Ecto neural progenitor cell (in vitro differentiated cells): Measurements from ENCODE around the gene NUDCD3.

Experiments
- DNase-seq: peaks from one replicate; pipeline ENCODE4 v3.0.0-alpha.2; 2018; ENCODE audit warnings: low spot score

Gene NUDCD3

DNA sequence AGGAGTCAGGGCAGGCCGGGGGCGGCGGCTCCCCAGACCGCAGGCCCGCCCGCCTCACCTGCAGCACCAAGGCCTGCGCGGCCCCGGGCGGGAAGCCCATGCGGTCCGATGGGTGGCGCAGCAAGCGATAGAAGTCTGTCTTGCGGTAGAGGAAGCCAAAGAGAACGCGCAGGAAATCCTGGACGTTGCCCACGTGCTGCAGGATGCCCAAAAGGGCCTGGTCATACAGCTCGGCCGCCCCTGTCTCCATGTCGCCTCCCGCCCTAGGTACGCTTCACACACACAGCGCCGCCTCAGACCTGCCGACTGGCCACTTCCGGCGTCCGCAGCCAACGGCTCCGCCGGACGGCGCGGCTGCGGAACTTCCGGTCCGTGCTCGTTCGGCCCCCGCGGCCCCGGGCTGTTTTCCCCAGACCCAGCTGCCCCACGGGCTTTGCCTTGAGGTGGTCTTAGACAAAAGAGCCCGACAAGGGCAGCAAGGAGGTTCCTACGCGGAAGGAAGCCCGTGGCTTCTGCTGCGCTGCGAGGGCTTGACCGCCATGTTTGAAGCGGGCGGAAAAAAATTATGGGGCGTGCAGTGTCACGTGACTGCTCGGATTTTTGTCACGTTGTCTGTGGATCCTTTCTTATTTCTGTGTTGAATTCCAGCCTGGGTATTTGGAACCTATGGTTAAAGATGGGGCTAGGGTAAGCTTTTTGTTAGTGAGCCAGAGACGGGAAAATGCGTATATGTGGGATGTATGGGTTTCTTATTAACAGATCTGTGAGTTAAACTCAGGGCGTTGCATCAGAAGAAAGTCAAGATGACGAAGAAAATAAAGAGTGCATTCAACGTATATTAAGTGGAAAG lies at the start of gene NUDCD3:
NUDCD3 (minus strand) TSS at position 308 of the 850 bp plus-strand sequence; CDS start at position 250, 58 bp downstream.
- DNase-seq = peak; percentile 91

DNA sequence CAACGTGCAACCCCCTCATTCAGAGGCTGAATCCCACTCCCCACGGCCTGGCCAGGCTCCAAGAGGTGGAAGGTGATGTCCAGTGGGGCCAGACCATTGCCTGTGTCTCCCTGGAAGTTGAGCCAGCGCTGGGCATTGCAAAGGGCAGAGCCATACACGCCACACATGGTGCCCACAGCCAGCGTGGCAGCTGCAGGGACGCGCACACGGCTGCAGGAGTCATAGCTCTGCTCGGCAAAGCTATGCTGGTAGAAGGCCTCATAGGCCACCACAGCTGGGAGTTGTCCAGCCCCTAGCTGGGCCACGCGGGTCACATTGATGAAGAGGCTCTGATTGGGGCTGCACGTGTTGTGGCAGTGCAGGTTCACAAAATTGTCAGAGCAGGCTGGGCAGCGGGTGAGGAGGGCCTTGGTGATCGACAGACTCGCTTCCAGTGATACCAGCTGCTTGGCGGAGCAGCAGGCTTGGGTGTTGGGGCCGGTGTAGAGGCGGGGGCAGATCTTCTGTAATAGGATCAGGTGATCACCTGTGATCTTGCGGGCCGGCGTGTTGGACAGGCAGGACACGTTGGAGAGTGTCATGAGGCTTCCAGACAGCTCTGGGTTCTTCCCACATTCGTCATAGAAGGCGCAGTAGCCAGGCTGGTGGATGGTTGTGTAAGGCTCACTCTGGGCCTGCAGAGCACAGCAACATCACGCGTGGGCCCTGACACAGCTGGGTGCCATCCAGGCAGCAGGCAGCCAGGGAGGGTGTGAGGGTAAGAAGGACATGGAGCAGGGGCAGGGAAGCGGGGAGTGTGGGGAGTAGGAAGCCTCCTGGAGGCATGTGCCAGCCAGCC lies 49.4 kb upstream of the NUDCD3 start:
- peak; percentile 40 for DNase-seq

DNA sequence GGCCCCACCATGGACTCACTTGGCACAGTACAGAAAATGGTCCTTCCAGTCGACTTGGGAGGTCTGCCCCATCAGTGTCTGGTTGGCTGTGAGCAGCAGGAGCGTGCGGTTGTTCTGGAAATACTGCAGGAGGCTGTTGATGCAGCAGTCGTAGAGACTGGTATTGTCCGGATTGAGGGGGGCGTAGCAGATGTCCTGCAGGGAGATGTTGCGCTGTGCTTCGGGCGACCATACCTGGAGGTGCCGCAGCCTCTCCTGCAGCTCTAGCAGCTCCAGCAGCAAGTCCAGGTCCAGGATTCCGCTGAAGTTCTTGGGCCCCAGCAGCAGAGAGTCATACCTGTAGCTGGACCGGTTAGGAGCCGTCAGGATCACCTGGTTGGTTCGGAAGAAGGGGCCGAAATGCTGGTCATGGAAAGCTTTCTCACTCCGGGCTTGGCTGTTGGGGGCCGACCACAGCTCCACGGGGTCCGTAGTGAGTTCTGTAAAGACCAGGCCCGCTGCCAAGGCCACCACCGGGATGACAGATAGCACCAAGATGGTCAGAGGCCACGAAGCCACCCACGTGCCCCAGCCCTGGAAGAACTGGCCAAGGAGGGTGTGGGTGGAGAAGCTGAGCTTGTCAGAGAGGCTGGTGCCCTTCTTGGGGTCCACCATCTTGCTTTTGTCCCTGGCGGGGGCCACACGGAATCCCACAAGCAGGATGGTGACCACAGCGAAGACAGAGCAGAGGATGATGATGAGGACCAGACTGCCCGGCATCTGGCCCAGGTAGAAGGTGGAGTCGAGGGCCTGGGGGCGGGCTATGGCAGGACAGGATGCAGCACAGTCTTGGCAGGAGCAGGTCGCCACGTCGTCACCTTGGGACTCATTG lies 48.6 kb upstream of the NUDCD3 start:
- peak; percentile 19 for DNase-seq

DNA sequence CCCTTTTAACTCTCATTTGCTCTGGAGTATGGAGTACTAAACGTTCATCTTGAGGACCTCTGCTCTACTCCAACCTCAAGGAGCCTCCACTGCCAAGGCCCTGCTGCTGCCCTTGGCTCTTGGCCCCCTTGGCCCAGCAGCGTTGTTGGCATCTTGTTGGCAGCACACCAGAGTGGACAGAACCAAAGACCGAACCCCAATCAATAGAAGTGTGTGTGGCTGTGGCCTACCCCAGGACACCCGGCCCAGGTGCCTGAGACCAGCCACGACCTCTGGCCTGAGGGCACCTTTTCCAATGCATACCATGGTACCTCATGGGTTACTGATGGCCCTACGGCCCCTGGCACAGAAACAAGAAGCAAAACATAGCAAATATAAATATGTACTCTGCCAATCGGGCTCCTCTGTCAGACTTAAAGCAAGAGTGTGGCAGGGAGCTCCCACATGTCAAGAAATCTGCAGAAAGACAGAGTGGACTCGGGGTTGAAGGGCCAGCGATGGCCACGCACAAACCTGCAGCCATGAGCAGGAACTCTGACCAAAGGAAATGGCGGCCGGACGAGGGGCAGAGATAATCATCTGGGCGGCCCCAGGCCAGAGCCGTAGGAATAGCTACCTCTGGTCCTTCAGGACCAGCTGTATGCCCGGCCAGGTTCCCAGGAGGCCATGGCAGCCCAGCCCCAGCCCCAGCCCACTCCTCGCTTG lies 47.8 kb upstream of the NUDCD3 start:
- peak; percentile 32 for DNase-seq

DNA sequence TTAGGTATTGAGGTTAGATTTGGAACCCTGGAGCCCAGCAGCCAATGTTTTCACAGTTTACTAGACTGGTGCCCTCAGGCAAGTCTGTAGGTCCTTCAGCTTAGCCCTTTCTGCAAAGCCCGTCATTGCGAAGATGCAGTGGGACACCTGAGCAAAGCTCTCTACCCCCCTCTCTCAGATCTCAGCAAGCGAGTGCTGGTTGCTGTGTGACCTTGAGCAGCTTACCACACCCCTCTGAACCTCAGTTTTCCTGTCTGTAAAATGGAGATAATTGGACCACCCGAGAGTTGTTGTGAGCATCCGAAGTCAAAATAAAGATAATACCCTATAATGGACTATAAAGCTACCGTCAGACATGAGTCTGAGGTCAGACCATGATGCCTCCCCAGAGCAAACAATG lies 47.0 kb upstream of the NUDCD3 start:
- DNase-seq = peak; percentile 19

DNA sequence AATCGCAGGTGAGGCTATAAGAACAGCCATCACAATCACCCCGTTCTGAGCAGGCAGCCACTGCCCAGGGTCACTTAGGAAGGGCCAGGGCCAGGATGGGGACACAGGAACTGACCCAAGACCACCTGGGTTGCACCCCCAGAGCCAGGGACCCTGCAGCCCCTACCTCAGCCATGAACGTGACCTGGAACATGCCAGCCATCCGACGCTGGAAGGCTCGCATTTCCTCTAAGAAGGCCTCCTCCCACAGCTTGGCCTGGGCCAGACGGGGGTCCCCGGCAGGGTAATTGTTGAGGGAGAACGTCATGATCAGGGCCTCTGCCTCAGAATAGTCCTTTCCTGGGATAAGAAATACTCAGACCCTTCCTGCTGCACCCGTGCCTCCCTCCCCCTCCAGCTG lies 45.6 kb upstream of the NUDCD3 start:
- peak; percentile 38 for DNase-seq

DNA sequence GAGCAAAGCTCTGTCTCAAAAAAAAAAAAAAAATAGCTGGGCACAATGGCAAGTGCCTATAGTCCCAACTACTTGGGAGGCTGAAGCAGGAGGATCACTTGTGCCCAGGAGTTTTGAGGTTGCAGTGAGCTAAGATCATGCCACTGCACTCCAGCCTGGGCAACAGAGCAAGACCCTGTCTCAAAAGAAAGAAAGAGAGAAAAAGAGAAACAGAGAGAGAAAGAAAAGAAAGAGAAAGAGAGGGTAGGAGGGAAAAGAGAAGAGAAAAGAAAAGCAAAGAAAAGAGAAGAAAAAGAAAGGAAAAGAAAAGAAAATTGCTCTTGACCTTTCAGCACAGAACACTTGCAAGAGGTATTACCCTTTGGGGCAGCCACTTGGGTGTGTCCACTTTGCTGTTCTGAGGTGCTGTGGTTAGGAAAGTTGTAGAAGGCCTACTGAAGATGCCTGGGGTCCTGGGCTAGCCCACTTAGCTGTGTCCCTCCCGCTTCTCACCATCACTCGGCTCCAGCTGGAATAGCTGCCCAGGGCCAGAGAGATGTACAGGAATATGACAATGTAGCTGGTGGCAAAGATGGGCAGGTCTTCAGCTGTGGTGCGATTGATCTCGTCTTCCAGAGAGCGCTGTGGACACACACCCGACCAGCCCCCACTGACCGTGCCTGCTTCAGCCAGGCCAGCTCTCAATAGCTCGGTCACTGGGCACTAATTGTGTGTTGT lies 45.0 kb upstream of the NUDCD3 start:
- DNase-seq = no peak

DNA sequence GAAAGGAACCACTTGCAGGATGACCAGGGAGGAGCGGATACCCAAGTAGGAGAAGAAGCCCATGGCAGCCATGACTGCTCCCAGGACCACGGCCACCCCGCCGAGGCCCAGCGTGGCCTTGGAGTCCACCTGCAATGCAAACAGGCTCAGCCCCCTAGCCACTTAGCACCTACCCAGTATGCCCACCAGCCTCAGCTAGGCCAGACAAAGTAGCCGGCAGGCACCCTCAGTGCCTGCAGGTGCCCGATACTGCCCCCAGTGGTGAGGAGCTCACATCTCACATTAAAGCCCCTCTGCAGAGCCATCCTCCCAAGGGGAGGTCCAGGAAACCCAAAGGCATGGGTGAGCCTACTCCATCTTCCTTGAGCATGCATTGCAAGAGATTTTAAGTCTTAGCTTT lies 44.0 kb upstream of the NUDCD3 start:
- DNase-seq = peak; percentile 76

DNA sequence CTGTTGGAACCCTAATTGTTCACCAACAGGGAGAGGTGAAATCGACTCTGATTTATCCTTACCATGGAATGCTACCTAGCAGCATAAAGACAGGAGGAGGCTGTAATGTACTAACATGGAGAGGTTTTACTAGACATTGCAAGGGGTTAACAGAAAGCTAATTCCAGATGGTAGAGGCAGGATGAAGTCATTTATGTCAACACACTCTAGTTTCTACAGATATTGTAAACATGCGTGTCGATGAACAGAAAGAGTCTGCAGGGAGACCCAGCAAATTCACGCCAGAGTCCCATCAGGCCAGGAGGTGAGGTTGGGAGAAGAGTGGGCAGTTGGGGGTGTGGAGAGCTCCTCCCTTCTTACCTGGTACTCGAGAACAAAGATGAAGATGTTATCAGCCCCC lies 43.6 kb upstream of the NUDCD3 start:
- DNase-seq = no peak

DNA sequence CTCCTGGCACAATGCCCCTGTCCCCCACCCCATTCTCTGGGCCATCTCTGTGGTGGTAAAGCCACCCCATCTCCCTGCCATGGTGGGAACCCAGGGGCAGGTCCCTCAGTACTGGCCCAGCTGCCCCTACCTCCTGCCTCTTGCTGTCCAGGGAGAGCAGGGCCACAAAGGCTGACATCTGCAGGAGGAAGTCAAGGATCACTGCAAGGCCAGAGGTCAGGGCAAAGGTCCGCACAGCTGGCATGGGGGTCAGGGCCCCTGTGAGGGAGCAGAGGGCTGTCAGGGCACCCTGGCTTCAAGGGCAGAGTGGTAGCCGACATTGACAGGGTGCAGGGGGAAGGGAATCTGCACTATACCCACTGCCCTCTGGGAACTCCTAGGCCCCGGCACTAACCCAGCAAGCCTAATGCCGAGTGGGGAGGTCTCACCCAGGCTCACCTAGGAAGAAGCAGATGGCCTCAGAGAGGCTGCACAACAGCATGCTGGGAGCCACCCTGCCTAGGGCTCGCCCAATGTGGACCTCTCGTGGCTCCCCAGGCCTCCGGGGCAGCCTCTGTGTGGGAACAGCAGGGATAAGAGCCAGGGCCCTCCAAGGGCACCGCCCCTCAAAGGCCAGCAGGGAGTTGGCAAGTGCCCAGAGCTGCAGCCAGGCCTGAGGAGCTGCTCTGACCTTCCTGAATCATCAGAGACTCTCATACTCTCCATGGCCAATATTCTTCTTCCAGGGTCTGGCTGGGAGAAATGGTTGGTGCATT lies 43.0 kb upstream of the NUDCD3 start:
- no peak for DNase-seq

DNA sequence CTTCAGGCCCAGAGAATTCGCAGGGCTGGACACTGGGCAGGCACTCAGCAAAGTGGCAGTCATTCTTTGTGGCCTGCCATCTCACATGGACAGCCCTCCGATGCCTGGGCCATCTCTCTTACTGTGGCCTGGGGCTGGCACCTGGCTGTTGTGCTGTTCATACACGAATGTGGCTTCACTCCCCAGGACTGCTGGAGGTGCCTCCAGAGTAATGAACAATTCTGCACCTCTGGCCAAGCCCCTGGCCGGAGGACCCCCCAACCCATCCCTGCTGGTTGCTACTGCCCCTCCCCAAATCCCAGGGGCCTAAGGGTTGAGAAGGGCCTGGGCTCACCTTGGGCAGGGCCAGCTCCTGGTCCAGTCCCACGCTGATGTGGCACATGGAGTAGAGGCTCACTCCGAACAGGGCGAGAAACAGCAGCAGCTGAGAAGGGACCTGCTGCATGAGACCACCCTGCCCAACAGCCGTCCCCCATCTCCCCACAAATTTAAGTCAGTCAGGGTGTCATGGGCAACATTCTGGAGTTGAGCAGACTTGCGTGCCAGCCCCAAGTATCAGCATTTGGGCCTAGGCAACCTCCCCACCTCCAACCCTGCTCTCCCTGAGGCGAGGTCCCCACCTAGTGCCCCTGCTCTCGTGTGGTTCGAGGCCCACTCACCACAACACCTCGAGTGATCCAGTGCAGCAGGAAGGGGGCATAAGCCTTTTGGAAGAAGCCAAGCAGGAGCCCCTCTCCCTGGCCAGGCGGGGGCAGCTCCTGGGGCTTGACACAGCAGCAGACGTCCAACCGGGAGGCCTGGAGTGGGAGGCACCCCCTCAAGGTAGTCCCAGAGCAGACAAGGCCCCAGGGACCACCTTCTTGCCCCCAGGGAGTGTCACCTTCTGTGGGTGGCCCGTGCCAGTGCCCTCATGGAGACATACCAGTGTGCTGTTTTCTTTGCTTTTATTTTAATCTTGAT lies 41.2 kb upstream of the NUDCD3 start:
- peak; percentile 35 for DNase-seq

DNA sequence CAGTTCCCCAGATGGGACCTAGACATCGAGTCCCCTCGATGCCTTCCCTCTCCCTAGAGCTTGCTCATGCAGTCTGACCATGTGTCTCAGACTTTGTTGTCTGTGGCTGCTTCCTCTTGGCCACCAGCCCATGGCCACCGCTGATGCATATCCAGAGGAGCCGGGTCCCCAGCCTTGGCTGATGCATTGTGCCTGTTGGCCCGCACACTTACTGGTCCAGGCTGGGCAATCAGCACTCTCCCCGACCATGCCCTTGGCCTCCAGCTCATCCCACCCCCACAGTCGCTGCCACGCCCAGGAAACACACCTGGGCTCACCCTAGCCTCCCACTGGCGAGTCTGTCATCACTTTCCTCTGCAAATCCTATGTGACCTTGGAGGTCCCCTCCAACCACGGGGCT lies 40.5 kb upstream of the NUDCD3 start:
- DNase-seq = peak; percentile 32

DNA sequence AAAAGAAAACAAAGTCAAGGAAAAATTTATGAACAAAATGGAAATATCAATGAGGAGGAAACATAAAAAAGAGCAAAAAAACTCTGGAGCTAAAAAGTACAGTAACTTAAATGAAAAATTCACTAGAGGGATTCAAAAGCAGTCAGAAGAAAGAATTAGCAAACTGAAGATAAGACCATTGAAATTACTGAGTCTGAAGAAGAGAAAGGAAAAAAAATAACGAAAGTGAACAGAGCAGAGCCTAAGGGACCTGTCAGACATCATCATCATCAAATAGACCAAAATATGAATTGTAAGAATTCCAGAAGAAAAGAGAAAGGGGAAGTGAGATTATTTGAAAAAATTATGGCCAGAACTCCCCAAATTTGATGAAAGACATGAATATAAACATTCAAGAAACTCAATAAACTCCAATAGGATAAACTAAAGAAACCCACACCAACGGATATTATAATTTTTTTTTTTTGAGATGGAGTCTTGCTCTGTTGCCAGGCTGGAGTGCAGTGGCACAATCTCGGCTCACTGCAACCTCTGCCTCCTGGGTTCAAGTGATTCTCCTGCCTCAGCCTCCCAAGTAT lies 34.4 kb upstream of the NUDCD3 start:
- DNase-seq = no peak

DNA sequence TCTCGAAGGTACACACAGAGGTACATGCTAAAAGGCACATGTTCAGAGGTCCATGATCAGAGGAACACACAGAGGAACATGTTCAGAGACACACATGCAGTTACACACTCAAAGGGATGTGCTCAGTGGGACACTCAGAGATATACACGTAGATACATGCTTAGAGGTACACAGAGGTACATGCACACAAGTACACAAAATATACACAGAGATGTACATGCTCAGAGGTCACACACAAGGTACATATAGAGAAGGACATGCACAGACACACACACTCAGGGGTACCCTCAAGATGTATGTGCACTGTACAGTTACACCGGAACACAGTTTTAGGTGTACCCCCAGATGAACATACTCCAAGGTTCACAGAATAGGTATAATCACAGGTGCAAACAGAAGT lies 31.9 kb upstream of the NUDCD3 start:
- no peak for DNase-seq

DNA sequence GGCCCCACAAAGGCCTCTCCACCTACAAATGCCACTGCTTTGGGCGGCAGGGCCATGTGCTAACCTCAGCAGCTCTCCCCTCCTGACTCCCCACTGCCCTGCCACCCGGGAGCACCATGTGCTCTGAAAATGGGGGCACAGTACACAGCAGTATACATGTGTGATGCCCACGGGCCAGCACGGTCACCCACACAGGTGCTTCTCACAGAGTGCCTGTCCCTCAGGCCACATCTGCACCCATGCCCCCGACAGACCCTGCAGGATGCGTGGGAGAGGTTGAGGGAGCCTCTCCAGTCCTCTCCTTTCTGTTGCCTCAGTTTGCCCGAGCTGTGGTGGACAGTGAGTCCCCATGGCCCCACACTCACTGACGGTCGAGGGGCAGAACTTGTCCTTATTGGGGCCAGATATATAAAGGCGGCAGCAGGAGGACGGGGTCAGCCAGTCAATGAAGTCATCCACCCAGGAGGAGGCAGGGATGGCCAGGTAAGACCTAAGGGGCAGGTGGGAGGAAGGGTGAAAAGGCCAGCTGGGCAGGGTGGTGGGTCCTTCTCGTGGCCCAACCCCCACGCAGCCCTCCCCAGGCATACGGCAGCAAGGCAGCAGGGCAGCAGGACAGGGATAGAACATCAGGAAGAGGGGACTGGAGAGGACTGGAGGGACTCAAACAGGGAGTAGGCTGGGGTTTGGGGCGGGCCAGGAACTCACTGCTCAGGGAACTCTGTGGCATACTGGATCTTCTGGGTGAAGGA lies 31.1 kb upstream of the NUDCD3 start:
- no peak for DNase-seq

DNA sequence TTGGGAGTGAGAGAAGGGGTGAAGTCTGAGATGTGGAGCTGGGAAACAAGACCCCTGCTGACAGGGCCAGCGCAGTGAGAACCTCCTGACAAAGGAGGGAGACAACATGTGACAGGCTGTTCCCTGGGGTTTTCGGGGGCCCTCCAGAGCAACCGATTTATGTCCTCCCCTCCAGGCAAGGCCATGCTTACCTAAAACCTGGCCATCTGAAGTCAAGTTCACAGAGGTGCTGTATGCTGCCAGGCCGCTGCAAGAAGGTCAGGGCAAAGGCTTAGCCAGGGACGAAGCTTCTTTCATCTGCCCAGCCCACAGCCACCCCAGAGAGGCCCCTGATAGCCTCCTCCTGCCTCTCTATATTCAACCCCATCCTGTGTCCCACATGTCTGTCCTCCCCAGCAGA lies 30.1 kb upstream of the NUDCD3 start:
- no peak for DNase-seq

DNA sequence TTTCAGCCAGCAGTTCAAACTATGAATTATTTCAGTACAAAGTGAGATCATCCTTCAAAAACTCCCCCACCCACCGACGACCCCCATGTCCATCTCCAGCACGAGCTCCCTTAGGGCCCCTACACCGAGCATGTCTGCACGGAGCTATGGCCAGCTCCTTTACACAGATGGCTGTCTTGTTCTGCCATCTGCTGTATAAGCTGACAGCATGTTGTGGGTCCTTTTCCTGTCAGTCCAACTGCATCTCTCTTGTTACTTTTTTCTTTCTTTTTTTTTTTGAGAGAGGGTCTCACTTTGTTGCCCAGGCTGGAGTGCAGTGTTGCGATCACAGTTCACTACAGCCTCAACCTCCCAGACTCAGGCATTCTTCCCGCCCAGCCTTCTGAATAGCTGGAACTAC lies 29.1 kb upstream of the NUDCD3 start:
- DNase-seq = no peak

DNA sequence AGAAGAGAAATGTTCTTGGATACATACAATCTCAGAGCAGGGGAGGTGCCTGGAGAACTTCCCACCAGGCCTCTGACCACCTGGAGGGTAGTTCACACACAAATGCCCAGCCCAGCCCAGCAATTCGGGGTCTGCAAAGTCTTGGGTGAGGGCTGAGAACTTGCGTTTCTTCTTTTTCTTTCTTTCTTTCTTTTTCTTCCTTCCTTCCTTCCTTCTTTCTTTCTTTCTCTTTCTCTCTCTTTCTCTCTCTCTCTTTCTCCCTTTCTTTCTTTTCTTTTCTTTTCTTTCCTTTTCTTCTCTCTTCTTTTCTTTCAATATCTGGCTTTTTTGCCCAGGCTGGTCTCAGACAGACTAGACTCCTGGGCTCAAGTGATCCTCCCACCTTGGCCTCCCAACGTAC lies 28.3 kb upstream of the NUDCD3 start:
- DNase-seq = no peak
